Activated T-helper 17 cell treated with anti-CD3 and anti-CD28 coated beads, Interleukin-2, amount 50 U/mL, for 72 hours (primary cell): Measurements from ENCODE around the gene PRCC. TPM values are rescaled to one million over a fixed set of nuclear protein-coding genes. Genes with fewer than 3 reads are reported as not detected.

ENCODE experiments used
- ATAC-seq: fragments of 150-1000 bp; cut with Tn5 transposase; replicated peaks from 2 replicates; pipeline ENCODE4 v1.10.0; 2021; ENCODE audit warnings: mild to moderate bottlenecking, moderate library complexity
- H3K27ac Mint-ChIP-seq: one replicate; pipeline ENCODE4 v1.8.0; 2022; ENCODE audit warnings: mixed read lengths
- H3K27me3 Mint-ChIP-seq: one replicate; pipeline ENCODE4 v1.8.0; 2022; ENCODE audit warnings: mixed read lengths
- H3K36me3 Mint-ChIP-seq: one replicate; pipeline ENCODE4 v1.8.0; 2022; ENCODE audit warnings: low read depth, mild to moderate bottlenecking, mixed read lengths
- H3K4me1 Mint-ChIP-seq: one replicate; pipeline ENCODE4 v1.8.0; 2022; ENCODE audit warnings: mixed read lengths
- H3K4me3 Mint-ChIP-seq: one replicate; pipeline ENCODE4 v1.8.0; 2022; ENCODE audit warnings: mild to moderate bottlenecking, mixed read lengths
- H3K9me3 Mint-ChIP-seq: one replicate; pipeline ENCODE4 v1.8.0; 2022; ENCODE audit warnings: mixed read lengths
- total RNA-seq, 2 donors: library from RNA; stranded (reverse); gene quantifications; one replicate each; pipeline ENCODE4 v1.2.3, GENCODE V29; 2022

The PRCC gene
- total RNA-seq, 2 donors from 2014 or later = 54.0 to 76.7 TPM

DNA sequence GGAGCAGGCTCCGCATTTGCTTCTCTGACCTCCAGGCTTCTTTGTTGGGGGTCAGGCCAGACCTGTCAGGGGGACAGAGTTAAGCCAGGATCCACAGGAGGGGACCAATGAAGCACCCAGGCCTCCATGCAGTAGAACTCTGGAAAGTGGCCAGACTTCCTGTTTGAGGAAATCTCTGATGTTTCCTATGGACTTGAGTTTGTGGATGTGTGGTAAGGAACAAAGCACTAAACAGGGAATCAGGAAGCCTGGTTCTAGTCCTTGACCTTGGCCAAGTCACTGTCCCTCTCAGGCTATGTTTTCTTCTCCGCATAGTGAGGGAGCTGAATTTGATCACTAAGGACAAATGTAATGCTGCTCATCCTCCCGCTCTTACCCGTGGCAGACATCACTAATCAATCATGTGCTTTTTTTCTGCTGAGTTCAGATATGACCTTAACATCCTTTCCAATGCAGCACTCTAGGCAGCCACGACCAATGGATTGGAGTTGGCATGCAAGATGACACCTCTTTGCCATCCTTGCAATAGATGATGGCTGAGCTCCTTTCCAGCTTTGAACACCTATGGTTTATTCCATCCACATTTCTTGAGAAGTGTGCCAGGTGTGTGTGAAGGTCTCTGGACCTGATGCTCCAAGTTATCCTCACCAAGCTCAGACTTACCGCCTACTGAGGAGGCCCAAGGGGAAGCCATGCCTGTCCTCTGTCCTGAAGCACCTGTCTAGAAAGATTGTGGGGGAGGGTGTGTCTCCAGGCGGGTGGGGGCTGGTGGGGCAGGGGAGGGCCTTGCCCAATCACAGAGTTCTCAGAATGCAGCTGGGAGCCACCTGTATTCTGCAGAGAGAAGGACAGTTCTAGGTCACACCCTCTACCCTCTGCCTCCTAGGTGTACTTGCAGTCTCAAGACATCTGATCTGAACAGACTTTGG, 39.4 kb downstream of the PRCC start:
- ATAC-seq = peak; percentile 0
- peak overlapping the region; percentile 89 for H3K27ac Mint-ChIP-seq
- H3K36me3 Mint-ChIP-seq = peaks cover 91% of the 10 kb centered on the region
- H3K4me3 Mint-ChIP-seq = peak overlapping the region; percentile 48
- H3K27me3 Mint-ChIP-seq = no peaks in the 10 kb centered on the region
- peaks cover 49% of the 10 kb centered on the region for H3K4me1 Mint-ChIP-seq
- H3K9me3 Mint-ChIP-seq = no peaks in the 10 kb centered on the region

DNA sequence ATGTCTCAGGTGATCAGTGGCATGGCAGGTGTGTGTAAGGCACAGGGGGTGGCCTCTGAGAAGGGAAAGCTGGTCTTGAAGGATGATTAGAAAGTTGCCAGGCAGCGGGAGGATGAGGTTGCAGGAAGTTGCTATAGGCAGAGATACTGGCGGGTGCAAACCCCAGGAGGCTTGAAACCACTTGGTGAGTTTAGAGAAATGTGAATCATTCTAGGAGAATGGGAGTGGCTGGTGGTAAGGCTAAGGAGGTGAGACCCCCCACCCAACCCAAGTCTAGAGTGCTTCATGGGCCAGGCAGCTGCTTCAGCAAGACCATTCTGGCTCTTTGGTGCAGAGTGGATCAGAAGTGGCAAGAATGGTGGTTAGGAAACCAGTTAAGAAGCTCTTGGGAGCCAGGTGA, 40.3 kb downstream of the PRCC start:
- peaks cover 52% of the 10 kb centered on the region for H3K4me1 Mint-ChIP-seq
- peak overlapping the region; percentile 89 for H3K27ac Mint-ChIP-seq
- H3K27me3 Mint-ChIP-seq = no peaks in the 10 kb centered on the region
- peak overlapping the region; percentile 48 for H3K4me3 Mint-ChIP-seq
- H3K9me3 Mint-ChIP-seq = no peaks in the 10 kb centered on the region
- H3K36me3 Mint-ChIP-seq = peaks cover 92% of the 10 kb centered on the region
- ATAC-seq = peak; percentile 67

DNA sequence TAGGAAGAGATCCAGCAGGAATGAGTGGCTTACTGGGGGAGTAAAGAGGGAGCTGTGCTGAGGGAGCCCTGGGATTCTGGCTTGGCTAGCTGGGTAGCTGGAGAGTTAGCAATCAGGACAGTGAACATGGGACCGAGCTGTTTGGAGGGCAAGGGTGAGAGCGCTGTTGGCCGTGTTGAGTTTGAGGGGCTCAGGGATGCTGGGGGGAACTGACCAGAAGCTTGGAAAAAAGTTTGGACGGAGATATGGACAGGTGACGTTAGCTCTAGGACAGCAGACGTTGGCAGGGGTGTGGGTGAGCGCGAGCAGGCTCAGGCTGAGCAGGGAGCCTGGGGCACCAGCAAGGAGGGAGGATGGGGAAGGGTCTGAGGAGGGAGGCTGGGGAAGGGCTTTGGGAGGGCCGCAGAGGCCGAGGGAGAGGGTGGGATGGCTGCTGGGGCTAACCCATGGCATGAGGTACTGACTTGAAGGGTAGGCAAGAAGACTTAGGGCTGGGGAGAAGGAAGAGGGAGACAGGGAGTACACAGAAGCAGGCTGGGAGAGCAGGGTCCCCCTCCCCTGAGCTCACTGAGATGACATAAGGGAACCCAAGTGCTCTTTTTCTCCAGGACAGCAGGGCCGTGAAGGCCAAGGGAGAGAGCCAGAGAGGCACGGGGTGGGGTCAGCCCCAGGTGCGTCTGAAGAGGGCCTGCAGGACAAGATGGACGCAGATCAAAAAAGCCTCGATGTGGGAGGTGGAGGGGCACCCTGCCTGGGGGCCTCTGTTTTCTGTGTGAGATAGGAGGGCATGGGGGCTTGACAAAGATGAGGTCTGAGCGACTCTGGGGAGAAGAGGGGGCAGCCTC, 41.1 kb downstream of the PRCC start:
- Mint-ChIP-seq H3K9me3 (no peaks in the 10 kb centered on the region), H3K4me3 (peak overlapping the region; percentile 48), H3K27ac (peak overlapping the region; percentile 89), H3K36me3 (peaks cover 93% of the 10 kb centered on the region), H3K4me1 (peaks cover 51% of the 10 kb centered on the region), H3K27me3 (no peaks in the 10 kb centered on the region)
- ATAC-seq = no peak

DNA sequence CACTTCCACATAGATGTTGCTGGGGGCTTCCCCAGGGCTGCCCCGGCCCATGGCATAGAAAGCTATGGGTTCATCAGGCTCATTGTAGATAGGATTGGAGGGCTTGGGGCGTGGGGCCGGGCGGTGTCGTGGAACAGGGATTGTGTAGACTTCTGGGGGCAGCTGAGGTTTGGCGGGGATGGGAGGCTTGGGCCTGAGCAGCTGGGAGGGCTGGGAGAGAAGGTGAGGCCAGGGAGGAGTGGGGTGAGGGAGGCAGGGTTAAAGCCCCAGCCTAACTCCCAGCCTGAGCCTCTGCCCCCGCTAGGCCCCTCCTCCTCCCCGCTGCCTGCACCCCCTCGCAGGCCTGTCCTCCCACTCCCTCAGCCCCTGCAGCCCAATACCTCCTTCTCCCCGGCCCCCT, 41.9 kb downstream of the PRCC start:
- Mint-ChIP-seq H3K27me3 (no peaks in the 10 kb centered on the region), H3K4me3 (peak overlapping the region; percentile 48), H3K36me3 (peaks cover 96% of the 10 kb centered on the region), H3K4me1 (peaks cover 51% of the 10 kb centered on the region), H3K27ac (peak overlapping the region; percentile 89), H3K9me3 (no peaks in the 10 kb centered on the region)
- no peak for ATAC-seq

DNA sequence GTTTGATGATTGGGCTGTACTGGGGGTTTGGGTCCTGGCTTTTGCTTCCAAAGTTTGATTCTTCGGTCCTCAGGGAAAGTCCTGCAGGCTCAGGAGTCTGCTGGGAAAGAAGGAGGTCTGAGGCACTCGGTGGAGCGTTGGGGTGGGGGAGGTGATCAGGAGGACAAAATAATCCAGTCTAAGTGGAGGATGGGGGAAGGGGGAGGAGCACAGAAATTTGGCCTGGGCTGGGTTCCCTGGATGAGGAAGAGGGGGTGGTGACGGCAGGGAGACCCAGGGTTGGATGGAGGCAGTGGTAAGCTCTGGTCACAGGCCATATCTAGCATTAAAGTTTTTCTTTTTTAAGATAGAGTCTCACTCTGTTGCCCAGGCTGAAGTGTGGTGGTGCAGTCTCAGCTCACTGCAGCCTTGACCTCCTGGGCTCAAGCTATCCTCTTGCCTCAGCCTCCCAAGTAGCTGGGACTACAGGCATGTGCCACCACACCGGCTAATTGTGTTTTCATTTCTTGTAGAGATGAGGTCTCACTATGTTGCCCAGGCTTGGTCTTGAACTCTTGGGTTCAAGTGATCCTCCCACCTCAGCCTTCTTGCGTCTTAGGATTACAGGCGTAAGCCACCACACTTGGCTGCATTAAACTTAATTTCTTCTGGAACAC, 42.5 kb downstream of the PRCC start:
- ATAC-seq = no peak
- H3K4me1 Mint-ChIP-seq = peaks cover 53% of the 10 kb centered on the region
- peak overlapping the region; percentile 48 for H3K4me3 Mint-ChIP-seq
- H3K36me3 Mint-ChIP-seq = peaks cover 96% of the 10 kb centered on the region
- no peaks in the 10 kb centered on the region for H3K27me3 Mint-ChIP-seq
- peak overlapping the region; percentile 89 for H3K27ac Mint-ChIP-seq
- H3K9me3 Mint-ChIP-seq = no peaks in the 10 kb centered on the region

DNA sequence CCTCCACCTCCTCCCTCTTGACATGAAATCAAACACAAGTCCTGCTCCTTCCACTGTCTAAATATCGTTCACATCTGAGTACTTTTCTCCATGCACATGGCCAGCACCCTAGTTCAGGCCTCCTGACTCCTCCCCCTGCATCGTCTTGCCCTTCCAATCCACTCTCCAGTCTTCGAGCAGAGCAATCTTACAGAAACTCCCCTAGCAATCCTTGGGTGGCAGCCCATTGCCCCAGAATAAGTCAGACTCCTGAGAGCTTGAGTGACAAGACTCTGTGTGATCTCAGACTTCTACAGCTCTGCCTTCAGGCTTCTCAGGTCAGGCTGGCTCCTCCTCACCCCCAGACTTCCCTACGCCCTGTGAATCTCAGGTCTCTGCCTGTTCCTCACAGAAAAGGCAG, 43.8 kb downstream of the PRCC start:
- Mint-ChIP-seq H3K4me3 (peak overlapping the region; percentile 87), H3K4me1 (peaks cover 58% of the 10 kb centered on the region), H3K27me3 (no peaks in the 10 kb centered on the region), H3K36me3 (peaks cover 100% of the 10 kb centered on the region), H3K27ac (peak overlapping the region; percentile 100), H3K9me3 (no peaks in the 10 kb centered on the region)
- ATAC-seq = no peak

DNA sequence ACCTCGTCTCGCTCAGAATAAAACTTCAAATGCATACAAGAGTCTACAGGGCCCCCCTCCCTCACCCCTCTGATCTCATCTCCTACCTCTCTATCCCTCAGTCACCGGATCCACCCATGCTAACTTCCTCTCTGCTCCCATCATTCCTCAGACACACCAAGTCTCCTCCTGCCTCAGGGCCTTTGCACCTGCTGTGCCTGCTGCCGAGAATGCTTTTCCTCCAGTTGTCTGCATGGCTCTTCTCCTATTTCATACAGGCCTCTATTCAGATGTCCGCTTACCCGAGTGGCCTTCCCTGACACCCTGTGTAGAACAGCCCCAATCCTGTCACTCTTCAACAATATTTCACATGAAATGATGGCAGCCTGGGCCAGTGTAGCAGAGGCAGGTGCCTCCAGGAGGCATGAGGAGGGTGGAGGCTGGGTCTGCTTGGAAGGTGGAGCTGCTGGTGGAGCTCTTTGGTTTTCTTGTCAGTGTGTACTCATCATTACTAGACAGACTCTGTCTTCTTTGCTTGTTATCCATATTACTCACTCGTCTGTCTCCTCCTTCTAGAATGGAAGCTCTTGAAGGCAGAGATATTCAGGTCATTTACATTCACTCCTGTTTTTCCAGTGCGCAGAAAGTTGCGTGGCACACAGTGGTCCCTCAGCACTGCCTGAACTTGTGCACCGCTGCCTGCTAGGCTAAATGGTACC, 45.1 kb downstream of the PRCC start:
- ATAC-seq = no peak
- Mint-ChIP-seq H3K27me3 (no peaks in the 10 kb centered on the region), H3K4me3 (peak overlapping the region; percentile 87), H3K9me3 (no peaks in the 10 kb centered on the region), H3K4me1 (peaks cover 60% of the 10 kb centered on the region), H3K27ac (peak overlapping the region; percentile 100), H3K36me3 (peaks cover 98% of the 10 kb centered on the region)

DNA sequence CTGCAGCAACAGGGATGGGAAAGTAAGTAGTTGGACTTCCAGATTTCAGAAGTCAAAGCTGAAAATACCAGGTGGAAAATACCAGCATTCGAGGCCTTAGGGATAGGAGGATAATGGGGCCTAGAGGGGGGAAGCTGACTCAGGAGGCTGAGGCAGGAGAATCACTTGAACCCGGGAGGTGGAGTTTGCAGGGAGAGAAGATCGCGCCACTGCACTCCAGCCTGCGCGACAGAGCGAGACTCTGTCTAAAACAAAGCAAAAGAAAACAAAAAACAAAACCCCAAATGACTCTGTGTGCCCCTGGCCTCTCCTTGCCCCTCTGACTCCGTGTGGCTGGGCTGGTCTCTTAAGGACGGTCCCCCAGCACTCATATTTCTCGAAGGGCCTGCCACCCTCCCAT, 46.0 kb downstream of the PRCC start:
- Mint-ChIP-seq H3K27me3 (no peaks in the 10 kb centered on the region), H3K4me3 (peak overlapping the region; percentile 87), H3K27ac (peak overlapping the region; percentile 100), H3K9me3 (no peaks in the 10 kb centered on the region), H3K36me3 (peaks cover 89% of the 10 kb centered on the region), H3K4me1 (peaks cover 57% of the 10 kb centered on the region)
- no peak for ATAC-seq

DNA sequence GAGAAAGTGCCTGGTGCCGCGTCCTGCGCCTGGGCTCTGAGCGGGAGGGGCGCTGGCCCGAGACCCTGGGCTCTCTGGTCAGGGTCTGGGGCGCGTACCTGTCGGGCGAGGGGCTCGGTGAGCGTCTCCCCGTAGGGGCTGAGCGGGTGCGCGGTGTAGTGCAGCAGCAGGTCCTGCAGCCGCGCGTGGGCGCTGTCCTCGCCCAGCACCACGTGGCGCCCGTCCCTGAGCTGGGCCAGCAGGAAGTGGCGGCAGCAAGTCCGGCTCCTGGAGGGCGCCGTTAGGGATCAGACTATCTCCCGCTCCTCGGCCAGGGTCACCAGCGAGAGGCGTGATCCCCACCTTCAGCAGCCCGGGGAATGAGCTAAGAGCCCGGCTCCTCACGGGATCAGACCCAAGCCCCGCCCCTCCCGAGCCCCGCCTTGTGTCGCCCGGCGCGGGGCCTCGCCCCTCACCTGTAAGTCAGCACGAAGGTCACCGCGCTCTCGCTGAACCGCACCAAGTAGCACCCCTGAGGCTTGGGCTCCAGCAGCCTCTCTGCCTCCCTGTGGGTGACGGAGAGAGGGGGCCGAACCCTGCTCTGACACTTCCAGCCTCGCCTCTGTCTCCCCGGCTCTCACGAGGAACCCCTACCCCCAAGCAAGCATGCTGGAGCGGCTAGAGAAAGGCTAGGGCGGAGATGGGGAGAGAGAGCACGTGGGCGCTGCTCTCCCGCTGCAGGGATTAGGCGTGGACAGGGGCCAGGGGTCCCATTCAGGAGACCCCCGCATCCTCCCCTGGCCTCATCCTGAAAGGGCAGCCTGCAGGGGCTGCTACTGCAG, 46.6 kb downstream of the PRCC start:
- H3K27ac Mint-ChIP-seq = peak overlapping the region; percentile 100
- H3K4me1 Mint-ChIP-seq = peaks cover 51% of the 10 kb centered on the region
- H3K4me3 Mint-ChIP-seq = peak overlapping the region; percentile 87
- no peaks in the 10 kb centered on the region for H3K9me3 Mint-ChIP-seq
- H3K27me3 Mint-ChIP-seq = no peaks in the 10 kb centered on the region
- ATAC-seq = peak; percentile 21
- H3K36me3 Mint-ChIP-seq = peaks cover 83% of the 10 kb centered on the region

DNA sequence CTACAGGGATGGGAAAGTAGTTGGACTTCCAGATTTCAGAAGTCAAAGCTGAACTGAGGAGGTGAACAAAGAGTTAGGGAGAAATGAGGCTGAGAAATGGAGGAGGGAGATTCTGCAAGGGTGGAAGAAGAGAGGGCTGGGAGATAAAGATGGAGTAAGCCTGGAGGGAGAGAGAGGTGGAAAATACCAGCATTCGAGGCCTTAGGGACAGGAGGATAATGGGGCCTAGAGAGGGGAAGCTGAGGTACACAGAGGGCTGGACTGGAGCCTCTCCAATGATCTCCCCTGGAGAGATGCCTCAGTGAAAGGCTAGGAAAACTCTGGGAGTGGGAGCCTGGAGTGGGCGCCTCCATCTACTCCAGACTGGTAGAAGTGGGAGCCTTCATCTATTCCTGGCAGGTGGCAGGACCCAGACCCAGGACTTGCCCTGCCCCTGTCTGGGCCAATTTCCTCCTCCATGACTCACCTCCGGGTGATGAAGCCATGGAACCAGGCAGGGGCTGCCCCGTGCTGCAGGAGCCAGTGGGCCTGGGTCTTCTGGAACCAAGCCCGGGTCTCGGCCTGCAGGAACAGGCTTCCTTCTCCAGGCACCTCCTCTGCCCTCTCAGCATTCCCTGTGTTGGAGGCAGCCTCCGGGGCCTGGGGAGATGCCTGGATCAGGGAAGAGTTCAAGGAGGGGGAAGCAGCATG, 47.4 kb downstream of the PRCC start:
- H3K36me3 Mint-ChIP-seq = peaks cover 75% of the 10 kb centered on the region
- peak overlapping the region; percentile 100 for H3K27ac Mint-ChIP-seq
- peaks cover 43% of the 10 kb centered on the region for H3K4me1 Mint-ChIP-seq
- H3K4me3 Mint-ChIP-seq = peak overlapping the region; percentile 87
- no peaks in the 10 kb centered on the region for H3K9me3 Mint-ChIP-seq
- ATAC-seq = peak; percentile 44
- H3K27me3 Mint-ChIP-seq = no peaks in the 10 kb centered on the region

DNA sequence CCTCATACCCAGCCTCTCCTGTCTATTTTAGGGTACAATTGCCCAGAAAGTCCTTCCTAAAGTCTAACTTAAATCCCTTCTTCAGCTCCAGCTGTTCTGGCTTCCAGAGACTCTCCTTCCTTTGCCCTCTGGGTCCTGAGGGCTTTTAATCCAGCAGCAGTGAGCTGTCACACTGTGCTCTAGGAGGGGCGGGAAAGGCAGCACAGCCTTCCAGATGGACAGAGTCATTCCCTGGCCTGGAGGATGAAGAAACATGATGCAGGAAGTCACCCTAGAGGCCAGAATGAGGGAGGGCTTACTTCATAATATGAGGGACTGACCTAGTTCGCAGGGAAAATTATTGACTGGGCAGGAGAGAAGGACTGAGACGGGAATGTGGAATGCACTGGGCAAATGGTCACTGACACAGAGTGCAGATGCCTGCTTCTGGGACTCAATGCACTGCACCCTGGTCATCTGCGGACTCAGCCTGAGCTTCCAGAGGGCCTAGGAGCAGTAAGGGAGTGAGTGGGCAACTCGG, 48.0 kb downstream of the PRCC start:
- ATAC-seq = no peak
- no peaks in the 10 kb centered on the region for H3K27me3 Mint-ChIP-seq
- H3K9me3 Mint-ChIP-seq = no peaks in the 10 kb centered on the region
- H3K4me1 Mint-ChIP-seq = peaks cover 43% of the 10 kb centered on the region
- H3K27ac Mint-ChIP-seq = peak overlapping the region; percentile 100
- H3K4me3 Mint-ChIP-seq = peak overlapping the region; percentile 87
- peaks cover 68% of the 10 kb centered on the region for H3K36me3 Mint-ChIP-seq

DNA sequence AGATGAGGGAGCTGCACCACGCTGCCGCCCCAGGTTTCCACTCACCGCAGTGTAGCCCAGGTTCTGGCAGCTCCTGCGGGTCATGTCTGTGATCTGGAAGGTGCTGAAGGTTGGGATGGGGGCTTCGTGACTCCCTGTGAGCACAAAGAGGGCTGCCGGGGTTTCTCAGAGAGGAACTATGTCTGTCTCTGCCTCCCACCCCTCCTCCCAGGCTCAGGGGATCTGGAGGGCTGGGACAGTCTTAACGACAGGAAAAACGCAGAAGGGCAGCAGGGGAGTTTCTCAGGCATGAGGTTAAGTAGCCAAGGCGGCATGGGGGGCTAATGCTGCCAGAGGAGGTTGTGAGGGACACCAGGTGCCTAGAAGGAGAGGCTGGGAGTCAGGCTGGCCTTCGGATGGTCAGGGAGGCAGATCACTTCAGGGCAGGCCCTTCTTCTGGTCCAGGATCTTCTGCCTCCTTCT, 48.7 kb downstream of the PRCC start:
- peaks cover 62% of the 10 kb centered on the region for H3K36me3 Mint-ChIP-seq
- peaks cover 41% of the 10 kb centered on the region for H3K4me1 Mint-ChIP-seq
- no peaks in the 10 kb centered on the region for H3K9me3 Mint-ChIP-seq
- H3K4me3 Mint-ChIP-seq = peak overlapping the region; percentile 87
- peak overlapping the region; percentile 100 for H3K27ac Mint-ChIP-seq
- H3K27me3 Mint-ChIP-seq = no peaks in the 10 kb centered on the region
- ATAC-seq = no peak
